Retinal pigment epithelial cell (primary cell): ENCODE results near the gene TAP2.
A peak's percentile ranks its signal among the peaks of the same experiment; 100 is the strongest.
"Not testable (repeated sequence)": the region's sequence is repeated elsewhere in the genome, so short reads cannot be mapped to it uniquely, and the experiment has no call there.

Experiments
- DNase-seq: peaks from one replicate; pipeline ENCODE4 v3.0.0-alpha.2; 2010; ENCODE audit warnings: low read depth
- H3K4me3 ChIP-seq: 2 replicates; pipeline ENCODE4 v1.5.1; 2011; ENCODE audit warnings: mild to moderate bottlenecking, low read length, control low read depth, moderate library complexity
- CTCF ChIP-seq: conservative IDR thresholded peaks from 2 replicates; pipeline ENCODE4 v1.5.1; 2011; ENCODE audit warnings: low read depth, low read length, control low read depth, inconsistent platforms

The TAP2 gene

GRCh38 chr6:32807020-32807580, 31.4 kb downstream of the TAP2 start:
- no peak overlapping the region for H3K4me3 ChIP-seq
- no peak for TF ChIP-seq CTCF
- no peak for DNase-seq

- DNase-seq = not testable (repeated sequence)
Measured at GRCh38 chr6:32805404-32805803, 33.1 kb downstream of the TAP2 start.

DNA sequence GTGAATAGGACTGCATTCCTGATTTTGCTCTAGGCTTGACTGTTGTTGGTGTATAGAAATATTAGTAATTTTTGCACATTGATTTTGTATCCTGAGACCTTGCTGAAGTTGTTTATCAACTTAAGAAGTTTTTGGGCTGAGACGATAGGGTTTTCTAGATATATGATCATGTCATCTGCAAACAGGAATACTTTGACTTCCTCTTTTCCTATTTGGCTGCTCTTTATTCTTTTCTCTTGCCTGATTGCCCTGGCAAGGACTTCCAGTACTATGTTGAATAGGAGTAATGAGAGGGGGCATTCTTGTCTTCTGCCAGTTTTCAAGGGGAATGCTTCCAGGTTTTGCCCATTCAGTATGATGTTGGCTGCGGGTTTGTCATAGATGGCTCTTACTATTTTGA, 35.1 kb downstream of the TAP2 start:
- DNase-seq = no peak
- TF ChIP-seq CTCF = no peak
- no peak overlapping the region for H3K4me3 ChIP-seq

More at GRCh38 chr6:32805404-32805803, 33.1 kb downstream of the TAP2 start:
- not testable (repeated sequence) for H3K4me3 ChIP-seq

- DNase-seq = no peak
- H3K4me3 ChIP-seq = no peak overlapping the region
- no peak for TF ChIP-seq CTCF
Measured at GRCh38 chr6:32799740-32800139, 38.8 kb downstream of the TAP2 start.

- no peak overlapping the region for H3K4me3 ChIP-seq
- DNase-seq = no peak
- TF ChIP-seq CTCF = no peak
Measured at GRCh38 chr6:32799168-32799567, 39.4 kb downstream of the TAP2 start.

DNA sequence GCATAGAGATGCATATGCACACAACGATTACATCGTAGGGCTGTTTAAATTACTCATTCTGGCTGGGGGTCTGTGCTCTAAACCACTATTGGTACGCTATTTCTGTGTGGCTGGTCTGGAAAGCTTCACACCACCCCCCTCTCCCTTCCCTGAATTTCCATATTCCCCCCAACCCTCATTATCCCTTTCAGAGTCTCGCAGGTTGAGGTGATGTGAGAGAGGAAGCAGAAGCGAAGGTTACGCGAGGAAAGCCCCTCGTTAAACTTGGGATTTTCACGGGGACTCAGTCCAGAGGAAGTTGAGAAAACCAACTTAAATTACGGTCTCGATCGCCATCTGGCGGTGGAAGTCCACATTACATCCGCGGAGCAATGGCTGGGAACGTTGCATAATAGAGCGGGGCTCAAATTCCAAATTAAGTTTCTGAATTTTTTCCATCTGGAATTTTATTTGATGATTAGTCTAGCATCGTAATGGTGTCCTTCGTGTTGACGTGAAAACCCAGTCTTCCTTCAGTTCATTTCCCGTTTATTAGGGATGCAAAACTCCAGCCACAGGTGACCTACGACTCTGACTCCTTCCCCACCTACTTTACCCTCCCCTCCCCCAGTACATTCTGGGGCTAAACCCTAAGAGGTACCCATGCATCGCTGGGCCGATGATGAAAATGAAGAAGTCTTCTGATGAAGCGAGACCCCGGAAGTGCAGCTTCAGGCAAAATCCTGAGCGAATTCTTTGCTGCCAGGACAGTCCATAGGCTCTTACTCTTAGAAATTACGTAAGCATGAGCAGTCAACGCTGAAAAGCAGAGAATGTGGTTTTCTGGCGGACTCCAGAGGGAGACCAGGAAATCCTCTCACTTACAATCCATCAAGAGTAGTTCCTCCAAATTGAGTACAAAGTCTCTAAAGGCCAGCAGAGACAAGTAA, 41.4 kb downstream of the TAP2 start:
- DNase-seq = no peak
- peak overlapping the region; percentile 21 for H3K4me3 ChIP-seq
- peak; percentile 78 for TF ChIP-seq CTCF

DNA sequence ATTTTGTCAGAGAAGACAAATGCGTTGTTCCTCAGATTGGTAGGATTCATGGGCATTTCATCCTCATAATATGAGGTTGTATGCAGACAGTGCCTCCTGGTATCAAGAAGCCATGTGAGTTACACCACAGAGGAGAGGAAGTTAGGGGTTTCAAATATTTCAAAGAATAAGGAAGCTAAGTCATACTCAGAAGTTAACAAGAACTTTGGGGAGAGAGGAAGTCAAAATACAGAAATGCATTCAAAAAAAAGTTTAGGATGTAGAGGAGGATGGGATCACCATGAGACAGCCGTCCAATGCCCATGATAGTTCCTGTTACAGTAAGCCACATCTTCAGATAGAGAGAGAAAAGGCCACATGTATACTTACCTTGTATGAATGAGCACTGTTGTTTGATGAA, 44.0 kb downstream of the TAP2 start:
- H3K4me3 ChIP-seq = no peak overlapping the region

More for the DNA sequence above, 44.0 kb downstream of the TAP2 start:
- DNase-seq = no peak
- no peak for TF ChIP-seq CTCF
